ENCODE results near the gene XRCC6.
A peak's percentile ranks its signal among the peaks of the same experiment; 100 is the strongest.

XRCC6 gene

GRCh38 chr22:41576877-41577276, 44.2 kb upstream of the XRCC6 start:
- Histone ChIP-seq H3K27me3 (replicated peaks; ENCODE audit: control insufficient read depth, insufficient read depth, low read length) (no peaks in the 10 kb centered on the region), H3K4me3 (replicated peaks; ENCODE audit: low read depth, low read length) (no peak overlapping the region), H3K36me3 (ENCODE audit: control insufficient read depth, insufficient read depth, low read length) (peaks cover 12% of the 10 kb centered on the region)
- peak; percentile 33 for DNase-seq (ENCODE audit: extremely low read depth, insufficient read length)
- TF ChIP-seq CTCF (IDR thresholded peaks at IDR 0.05; ENCODE audit: insufficient read depth, low read length, poor library complexity, severe bottlenecking): peak; percentile 49

GRCh38 chr22:41578114-41578513, 43.0 kb upstream of the XRCC6 start:
- no peak for TF ChIP-seq CTCF (IDR thresholded peaks at IDR 0.05; ENCODE audit: insufficient read depth, low read length, poor library complexity, severe bottlenecking)
- no peak overlapping the region for H3K4me3 ChIP-seq (replicated peaks; ENCODE audit: low read depth, low read length)
- no peaks in the 10 kb centered on the region for H3K27me3 ChIP-seq (replicated peaks; ENCODE audit: control insufficient read depth, insufficient read depth, low read length)
- H3K36me3 ChIP-seq (ENCODE audit: control insufficient read depth, insufficient read depth, low read length): peaks cover 12% of the 10 kb centered on the region
- DNase-seq (ENCODE audit: extremely low read depth, insufficient read length): no peak

GRCh38 chr22:41578818-41579217, 42.3 kb upstream of the XRCC6 start:
- TF ChIP-seq CTCF (IDR thresholded peaks at IDR 0.05; ENCODE audit: insufficient read depth, low read length, poor library complexity, severe bottlenecking): no peak
- no peaks in the 10 kb centered on the region for H3K27me3 ChIP-seq (replicated peaks; ENCODE audit: control insufficient read depth, insufficient read depth, low read length)
- H3K36me3 ChIP-seq (ENCODE audit: control insufficient read depth, insufficient read depth, low read length): peaks cover 12% of the 10 kb centered on the region
- no peak for DNase-seq (ENCODE audit: extremely low read depth, insufficient read length)
- no peak overlapping the region for H3K4me3 ChIP-seq (replicated peaks; ENCODE audit: low read depth, low read length)

GRCh38 chr22:41579297-41579996, 41.6 kb upstream of the XRCC6 start:
- no peak overlapping the region for H3K4me3 ChIP-seq (replicated peaks; ENCODE audit: low read depth, low read length)
- TF ChIP-seq CTCF (IDR thresholded peaks at IDR 0.05; ENCODE audit: insufficient read depth, low read length, poor library complexity, severe bottlenecking): no peak
- DNase-seq (ENCODE audit: extremely low read depth, insufficient read length): no peak
- H3K27me3 ChIP-seq (replicated peaks; ENCODE audit: control insufficient read depth, insufficient read depth, low read length): no peaks in the 10 kb centered on the region
- peaks cover 12% of the 10 kb centered on the region for H3K36me3 ChIP-seq (ENCODE audit: control insufficient read depth, insufficient read depth, low read length)

- Histone ChIP-seq H3K4me3 (replicated peaks; ENCODE audit: low read depth, low read length) (no peak overlapping the region), H3K27me3 (replicated peaks; ENCODE audit: control insufficient read depth, insufficient read depth, low read length) (no peaks in the 10 kb centered on the region), H3K36me3 (ENCODE audit: control insufficient read depth, insufficient read depth, low read length) (peaks cover 12% of the 10 kb centered on the region)
- no peak for DNase-seq (ENCODE audit: extremely low read depth, insufficient read length)
- TF ChIP-seq CTCF (IDR thresholded peaks at IDR 0.05; ENCODE audit: insufficient read depth, low read length, poor library complexity, severe bottlenecking): no peak
Measured at GRCh38 chr22:41579997-41580355, 41.1 kb upstream of the XRCC6 start.

GRCh38 chr22:41582694-41583093, 38.4 kb upstream of the XRCC6 start:
- TF ChIP-seq CTCF (IDR thresholded peaks at IDR 0.05; ENCODE audit: insufficient read depth, low read length, poor library complexity, severe bottlenecking): no peak
- no peak overlapping the region for H3K4me3 ChIP-seq (replicated peaks; ENCODE audit: low read depth, low read length)
- no peak for DNase-seq (ENCODE audit: extremely low read depth, insufficient read length)
- H3K36me3 ChIP-seq (ENCODE audit: control insufficient read depth, insufficient read depth, low read length): peaks cover 5% of the 10 kb centered on the region
- H3K27me3 ChIP-seq (replicated peaks; ENCODE audit: control insufficient read depth, insufficient read depth, low read length): no peaks in the 10 kb centered on the region
